A549 treated with AZD9567 at 1 μM for 4 hours (cell line): ENCODE data around the gene ACAT2. TPM values are rescaled to one million over a fixed set of nuclear protein-coding genes. Genes with fewer than 3 reads are reported as not detected.

Experiments used
- total RNA-seq: library from RNA; stranded (reverse); fragments of 200-300 nt; extraction: Qiagen RNA extraction; gene quantifications from 5 replicates; pipeline ENCODE4 v1.2.3, GENCODE V29; 2022; ENCODE audit not compliant: insufficient read depth

ACAT2 gene
- 25.5 to 32.1 TPM (median 28.6 TPM) in 5 replicates for total RNA-seq

GRCh38 chr6:159761873-159762680, at the start of gene ACAT2:
Gene ACAT2, plus strand, starts transcription at chr6:159762045. Its CDS starts 43 bp downstream, at chr6:159762088.

GRCh38 chr6:159726918-159727716, 34.7 kb upstream of the ACAT2 start, which contains the start of gene WTAP:
Gene WTAP, plus strand, starts transcription at chr6:159727506. Its CDS starts 8,760 bp downstream, at chr6:159736266.

GRCh38 chr6:159789377-159790148, 27.7 kb downstream of the ACAT2 start, which contains the start of gene TCP1:
Gene TCP1, minus strand, starts transcription at chr6:159789602. Its CDS starts 134 bp downstream, at chr6:159789468.

GRCh38 chr6:159790149-159790955, 28.5 kb downstream of the ACAT2 start, which contains the start of gene MRPL18:
Gene MRPL18, plus strand, starts transcription at chr6:159790467. Its CDS starts 121 bp downstream, at chr6:159790588.

GRCh38 chr6:159800141-159800865, 38.5 kb downstream of the ACAT2 start, which contains the start of gene PNLDC1:
Gene PNLDC1, plus strand, starts transcription at chr6:159800276. Its CDS starts 32 bp downstream, at chr6:159800308.

Other genes with a start within 250 kb of the ACAT2 start
- 159 to 210 TPM (median 201 TPM) in 5 replicates for gene SOD2, start 68.8 kb upstream of the ACAT2 start, total RNA-seq
- gene WTAP, start 34.5 kb upstream of the ACAT2 start, total RNA-seq: 67.3 to 72.6 TPM (median 68.2 TPM) in 5 replicates
- gene TCP1, start 27.6 kb downstream of the ACAT2 start, total RNA-seq: 217 to 239 TPM (median 230 TPM) in 5 replicates
- 69.6 to 93.8 TPM (median 82.6 TPM) in 5 replicates for gene MRPL18, start 28.4 kb downstream of the ACAT2 start, total RNA-seq
- 0.05 to 0.08 TPM (median 0.06 TPM) in 3 of 5 replicates, not detected in the others for gene PNLDC1, start 38.2 kb downstream of the ACAT2 start, total RNA-seq
- gene MAS1, start 128.9 kb downstream of the ACAT2 start, total RNA-seq: not detected in 5 replicates
- 27.3 to 29.9 TPM (median 29.2 TPM) in 5 replicates for gene IGF2R, start 207.0 kb downstream of the ACAT2 start, total RNA-seq